OCI-LY7 (cell line): ENCODE results near the gene ACOXL.

ENCODE experiments used
- CTCF ChIP-seq: fragments of 200-600 bp; sonication (generic); conservative IDR thresholded peaks from 2 replicates; pipeline ENCODE4 v1.5.1; 2014; ENCODE audit warnings: mild to moderate bottlenecking, antibody characterized with exemption, low read length, moderate library complexity, mixed read lengths
- EZH2phosphoT487 ChIP-seq: fragments of 200-600 bp; sonication (generic); IDR thresholded peaks from 2 replicates; pipeline ENCODE4 v1.6.1; 2018; ENCODE audit warnings: low read depth, borderline replicate concordance, mild to moderate bottlenecking, mixed run types, antibody characterized with exemption, low read length, moderate library complexity, mixed read lengths

DNA sequence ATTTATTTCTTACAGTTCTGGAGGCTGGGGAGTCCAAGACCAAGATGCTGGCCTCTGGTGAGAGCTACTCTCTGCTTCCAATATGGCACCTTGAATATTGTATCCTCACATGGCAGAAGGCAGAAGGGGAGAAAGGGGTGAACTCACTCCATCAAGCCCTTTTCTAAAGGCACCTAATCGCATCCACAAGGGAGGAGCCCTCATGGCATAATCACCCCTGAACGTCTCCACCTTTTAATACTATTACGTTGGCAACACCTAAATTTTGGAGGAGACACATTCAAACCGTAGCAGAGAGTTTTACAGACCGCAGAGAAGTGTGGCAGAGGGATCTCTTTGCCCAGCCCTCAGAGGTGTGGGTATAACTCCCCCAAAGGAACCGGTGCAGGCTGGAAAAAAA is 245.8 kb downstream of the ACOXL start:
- TF ChIP-seq CTCF = no peak
- TF ChIP-seq EZH2phosphoT487 = no peak
